GM18873 (cell line): ENCODE results near the gene JADE2.

Source experiments
- ATAC-seq: cut with Tn5 transposase; IDR thresholded peaks from one replicate; pipeline ENCODE4 v1.9.1; 2021; ENCODE audit warnings: mild to moderate bottlenecking, moderate library complexity, moderate number of reproducible peaks; ENCODE audit not compliant: unreplicated experiment, low FRiP score

Gene JADE2

DNA sequence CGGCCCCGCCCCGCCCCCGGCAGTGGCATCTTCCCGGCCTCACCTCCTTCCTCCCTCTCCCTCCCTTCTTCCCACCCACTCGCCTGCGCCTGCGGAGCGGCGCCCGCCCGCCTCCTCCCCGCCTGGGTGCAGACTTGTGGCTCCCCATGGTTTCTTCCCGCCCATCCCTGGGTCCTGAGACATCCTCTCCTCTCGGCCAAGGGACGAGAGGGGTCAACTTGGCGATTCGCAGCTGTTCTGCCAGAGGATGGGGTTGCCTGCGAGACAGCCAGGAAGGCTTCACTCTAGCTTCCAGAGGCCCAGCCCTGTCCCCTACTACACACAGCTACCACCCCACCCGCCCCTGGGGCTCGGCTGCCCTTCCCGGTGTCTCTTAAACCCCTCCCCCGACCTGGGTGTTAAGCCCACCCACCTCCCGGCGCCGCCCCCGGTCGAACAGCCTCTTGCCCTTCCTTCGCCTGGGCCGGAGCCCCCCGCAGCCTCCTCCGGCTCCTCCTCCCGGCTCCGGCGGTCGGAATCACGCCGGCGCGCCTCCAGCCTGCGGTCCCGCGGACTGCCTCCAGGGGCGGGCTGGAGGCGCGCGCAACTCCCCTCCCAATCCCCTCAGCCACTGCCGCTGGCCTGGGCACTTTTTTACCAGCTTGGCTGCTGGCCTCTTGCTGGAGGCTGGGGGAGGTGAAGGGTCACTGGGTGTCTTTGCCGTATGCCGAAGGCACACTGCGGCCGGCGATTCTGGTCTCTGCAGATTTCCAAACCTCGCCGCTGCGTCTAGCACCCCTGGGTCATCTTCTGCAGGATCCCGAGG is 1.9 kb downstream of the JADE2 start:
- no peak for ATAC-seq

DNA sequence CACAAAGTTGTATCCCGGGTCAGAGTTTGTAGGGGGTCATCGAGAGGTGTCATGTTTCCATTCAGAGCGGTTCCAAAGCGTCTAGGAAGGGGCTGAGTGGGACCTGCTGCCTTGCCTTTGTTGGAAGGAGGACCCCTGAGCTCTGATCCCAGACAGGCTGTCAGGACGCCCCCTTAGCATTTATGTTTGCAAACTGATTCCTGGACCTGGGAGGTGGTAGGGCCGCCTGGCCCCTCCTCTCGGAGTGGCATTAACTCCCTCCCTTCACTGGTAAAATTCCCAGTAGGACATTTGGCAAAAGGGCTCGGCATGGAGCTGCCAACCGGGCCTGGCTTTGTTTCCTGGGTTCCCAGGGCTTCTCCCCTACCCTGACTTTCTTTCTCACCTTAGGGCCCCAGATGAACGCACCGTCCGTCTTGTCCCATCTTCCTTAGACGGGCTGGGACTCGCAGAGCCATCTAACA is 2.5 kb downstream of the JADE2 start:
- no peak for ATAC-seq

DNA sequence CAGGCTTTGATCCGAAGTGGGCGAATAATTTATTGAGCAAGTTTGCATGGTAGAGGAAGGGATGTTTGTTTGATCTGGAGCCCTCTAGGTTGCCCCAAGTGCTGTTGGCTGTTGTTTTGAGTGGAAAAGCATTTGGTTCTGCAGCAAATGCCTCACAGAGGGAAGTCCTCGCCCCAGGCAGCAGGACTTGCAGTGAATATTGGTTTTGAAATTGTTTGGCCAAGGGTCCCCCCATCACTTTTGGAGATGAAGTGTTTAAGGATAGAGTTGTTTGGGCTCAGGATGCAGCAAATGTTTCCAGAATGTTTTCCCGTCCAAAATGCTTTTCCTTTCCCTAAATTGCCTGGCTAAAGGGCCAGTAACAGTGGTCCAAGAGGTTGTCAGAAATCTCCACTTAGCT is 3.1 kb downstream of the JADE2 start:
- no peak for ATAC-seq

DNA sequence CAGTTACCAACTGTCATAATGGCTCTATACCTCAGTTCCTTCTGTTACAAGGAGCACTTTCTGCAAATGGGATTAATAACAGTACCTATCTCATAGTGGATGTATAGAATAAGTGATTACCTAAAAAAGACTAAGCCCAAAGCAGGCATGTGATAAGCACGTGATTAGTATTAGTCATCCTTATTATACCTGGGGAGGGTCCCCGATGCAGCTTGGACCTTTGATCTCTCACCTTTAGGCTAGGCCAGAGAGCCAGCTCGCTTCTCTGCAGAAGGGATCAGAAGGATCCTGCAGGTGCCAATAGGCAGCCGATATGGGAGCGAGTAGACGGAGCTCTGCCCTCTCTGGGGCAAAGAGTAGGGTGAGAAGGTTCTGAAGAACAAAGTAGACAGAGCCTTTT is 4.0 kb downstream of the JADE2 start:
- ATAC-seq = no peak

DNA sequence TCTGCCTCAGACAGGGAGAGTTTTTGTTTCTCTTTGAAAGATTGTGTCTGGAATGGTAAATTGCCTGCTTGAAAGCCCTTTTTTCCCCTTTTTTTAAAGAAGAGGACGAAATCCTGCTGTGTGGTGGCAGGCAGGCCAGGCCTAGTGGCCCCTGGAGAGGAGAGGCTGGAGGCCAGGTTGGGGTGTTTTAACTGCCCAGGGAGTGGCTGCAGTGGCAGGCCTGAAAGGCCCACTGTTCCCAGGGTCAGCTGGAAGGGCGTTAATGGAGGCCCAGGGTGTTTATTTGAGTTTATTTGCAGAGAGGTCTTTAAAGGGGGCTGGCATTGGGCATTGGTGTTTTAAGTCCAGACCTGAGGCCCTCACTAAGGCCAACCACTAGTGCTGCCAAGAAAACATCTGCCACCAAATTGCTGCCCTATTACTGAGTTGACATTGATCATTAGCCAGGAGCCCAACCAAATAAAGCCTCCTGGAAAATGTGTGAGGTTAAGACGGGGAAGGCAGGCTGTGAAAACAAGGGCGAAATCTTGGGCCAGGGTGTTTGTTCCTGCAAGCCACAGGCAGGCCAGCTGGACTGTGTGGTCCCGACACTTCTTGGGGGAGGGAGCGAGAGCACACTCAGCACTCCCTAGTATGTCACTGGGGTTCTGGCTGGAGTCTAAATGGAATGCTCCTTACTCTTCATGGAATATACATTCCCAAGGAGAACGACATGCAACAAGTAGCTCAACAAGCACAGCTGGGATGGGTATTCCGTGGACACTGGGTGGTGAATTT is 5.0 kb downstream of the JADE2 start:
- ATAC-seq = no peak

DNA sequence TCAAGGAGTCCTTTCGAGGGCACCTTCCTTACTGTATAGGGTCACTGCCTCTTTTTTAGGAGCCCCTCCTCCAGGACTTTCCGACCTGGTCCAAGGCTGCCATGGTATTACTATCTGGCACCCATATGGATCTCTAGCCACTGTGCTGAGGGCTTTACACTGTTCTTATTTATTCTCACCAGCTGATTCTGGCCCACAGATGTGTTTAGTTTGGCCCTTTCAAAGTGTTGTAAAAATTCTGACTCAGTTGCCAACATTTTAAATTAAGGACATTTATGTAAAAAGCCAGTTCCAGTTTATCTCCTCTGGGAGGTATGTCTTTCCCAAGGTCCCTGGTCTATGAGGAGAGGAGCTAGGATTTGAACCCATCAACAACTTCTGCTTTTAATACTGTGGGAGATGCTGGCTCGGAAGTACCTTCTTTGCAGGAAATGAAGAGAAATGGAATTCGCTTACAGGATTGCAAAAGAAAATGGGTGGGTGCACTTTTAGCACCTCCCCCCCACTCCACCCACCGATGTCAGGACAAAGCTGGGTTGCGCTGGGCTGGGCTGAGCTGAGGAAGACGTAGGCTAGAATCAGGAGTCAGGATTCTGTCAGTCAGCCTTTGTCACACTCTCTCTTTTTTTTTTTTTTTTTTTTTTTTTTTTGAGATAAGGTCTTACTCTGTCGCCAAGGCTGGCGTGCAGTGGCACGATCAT is 7.8 kb downstream of the JADE2 start:
- ATAC-seq = no peak

DNA sequence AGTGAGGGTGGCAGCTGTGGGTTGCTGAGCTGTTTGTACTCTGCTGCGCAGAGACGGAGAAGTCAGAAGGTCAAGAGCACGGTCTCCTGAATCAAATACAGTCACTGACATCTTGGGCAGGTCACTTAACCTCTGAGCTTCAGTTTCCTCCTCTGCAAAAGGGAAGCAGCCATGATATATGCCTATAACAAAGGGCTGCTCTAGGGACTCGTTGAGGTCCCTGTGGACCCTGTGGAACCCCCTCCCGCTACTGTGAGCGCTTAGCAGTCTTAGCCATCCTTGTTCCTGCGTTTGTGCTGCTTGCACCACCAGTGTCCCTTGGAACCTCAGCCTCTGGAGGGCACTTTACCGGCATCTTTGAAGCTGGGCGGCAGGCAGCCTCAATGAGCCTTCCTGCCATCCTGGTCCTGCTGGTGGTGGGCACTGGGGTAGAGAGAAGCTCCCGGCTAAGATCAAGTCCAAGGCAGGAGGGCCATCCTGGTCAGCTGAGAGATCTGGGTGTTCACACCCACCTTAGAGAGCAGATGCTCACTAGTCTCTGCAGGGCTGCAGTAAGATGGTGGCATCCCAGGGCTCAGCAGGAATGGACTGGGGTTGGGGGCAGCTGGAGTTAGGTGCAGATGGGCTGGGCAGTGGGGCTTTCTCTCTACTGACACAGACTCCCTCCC is 8.7 kb downstream of the JADE2 start:
- no peak for ATAC-seq

DNA sequence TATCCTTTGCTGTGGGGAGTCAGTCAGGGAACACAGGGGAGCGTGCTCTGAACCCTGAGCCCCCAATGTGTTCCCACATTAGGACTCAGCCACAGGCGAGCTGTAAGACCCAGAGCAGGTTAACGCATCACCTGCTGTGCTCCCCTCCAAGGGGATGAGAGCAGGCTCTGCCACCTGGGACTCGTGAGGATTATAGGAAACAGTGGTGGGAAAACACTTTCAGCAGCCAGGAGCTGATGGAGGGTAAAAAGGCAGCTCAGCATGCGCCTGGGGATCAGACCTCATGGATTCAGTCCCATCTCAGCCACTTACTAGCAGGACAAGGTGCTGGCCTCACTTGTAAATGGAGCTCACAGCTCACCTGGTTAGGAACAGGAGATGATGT is 9.2 kb downstream of the JADE2 start:
- no peak for ATAC-seq

DNA sequence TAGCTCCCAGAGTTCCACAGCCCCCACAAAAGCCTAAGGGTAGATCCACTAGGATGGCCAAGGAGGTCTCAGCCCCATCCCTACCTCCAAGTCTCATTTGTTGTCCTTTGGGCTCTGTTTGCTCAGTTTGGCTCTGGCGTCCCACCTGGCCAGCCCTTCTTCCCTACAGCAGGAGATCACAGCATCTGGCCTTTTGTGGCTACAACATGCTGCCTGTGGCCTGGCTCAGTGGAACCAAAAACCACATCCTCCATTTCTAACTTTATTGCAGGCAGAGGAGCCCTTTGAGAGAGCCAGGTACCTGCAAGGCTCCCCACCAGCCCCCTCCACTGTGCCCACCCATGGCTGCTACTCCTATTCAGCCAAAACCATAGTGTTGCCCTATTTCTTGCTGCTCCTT is 11.4 kb downstream of the JADE2 start:
- no peak for ATAC-seq

DNA sequence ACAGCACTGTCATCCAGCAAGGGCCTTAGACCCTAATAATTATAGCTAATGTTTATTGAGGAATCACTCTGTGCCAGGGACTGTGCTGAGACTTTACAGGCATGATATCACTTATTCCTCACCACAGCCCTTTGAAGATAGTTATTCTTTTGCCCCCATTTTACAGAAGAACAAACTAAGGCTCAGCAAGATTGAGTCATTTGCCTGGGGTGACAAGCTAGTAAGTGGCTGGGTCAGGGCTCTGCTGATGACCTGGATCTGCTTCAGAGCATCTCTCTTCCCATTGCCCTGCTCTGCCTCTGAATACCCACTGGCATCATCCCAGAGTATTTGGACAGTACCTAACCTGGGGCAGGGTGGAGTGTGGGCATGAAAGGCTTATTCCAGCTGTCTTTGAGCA is 11.8 kb downstream of the JADE2 start:
- no peak for ATAC-seq

DNA sequence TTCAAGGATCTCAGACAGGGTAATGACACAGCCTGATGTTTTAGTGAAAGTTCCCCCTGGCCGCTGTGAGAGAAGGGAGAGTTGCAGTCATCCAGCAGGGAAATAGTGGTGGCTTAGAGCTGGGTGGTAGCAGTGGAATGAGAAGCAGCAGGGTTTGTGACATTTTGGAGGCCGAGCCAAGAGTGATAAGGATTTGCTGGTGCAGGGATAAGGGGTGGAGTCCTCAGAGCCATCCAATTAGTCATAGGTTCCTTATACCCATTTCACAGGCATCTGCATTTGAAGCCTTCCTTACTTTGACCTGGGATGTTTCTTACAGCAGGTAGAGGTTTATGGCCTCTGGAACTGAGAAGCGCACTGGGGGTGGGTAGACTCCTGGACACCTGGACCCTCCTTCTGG is 12.8 kb downstream of the JADE2 start:
- ATAC-seq = no peak

DNA sequence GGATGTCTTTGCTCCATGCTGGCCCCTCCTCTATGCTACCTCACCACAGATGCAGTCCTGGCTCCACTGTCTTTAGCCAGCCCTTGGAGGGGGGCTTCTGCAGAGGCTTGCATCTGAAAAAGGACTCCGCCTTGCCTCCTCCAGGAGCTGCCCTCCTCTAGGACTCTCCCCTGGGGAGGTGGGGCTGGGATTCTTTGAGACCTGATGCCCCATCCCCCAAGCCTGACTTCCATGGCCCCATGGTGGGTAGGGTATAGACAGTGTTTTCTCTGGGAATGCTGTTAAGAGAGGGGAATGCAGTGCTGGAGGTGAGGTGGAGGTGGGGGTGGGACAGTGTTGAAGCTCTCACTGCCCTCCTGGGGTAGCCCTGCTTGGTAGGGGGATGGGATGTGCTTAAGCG is 14.3 kb downstream of the JADE2 start:
- no peak for ATAC-seq

DNA sequence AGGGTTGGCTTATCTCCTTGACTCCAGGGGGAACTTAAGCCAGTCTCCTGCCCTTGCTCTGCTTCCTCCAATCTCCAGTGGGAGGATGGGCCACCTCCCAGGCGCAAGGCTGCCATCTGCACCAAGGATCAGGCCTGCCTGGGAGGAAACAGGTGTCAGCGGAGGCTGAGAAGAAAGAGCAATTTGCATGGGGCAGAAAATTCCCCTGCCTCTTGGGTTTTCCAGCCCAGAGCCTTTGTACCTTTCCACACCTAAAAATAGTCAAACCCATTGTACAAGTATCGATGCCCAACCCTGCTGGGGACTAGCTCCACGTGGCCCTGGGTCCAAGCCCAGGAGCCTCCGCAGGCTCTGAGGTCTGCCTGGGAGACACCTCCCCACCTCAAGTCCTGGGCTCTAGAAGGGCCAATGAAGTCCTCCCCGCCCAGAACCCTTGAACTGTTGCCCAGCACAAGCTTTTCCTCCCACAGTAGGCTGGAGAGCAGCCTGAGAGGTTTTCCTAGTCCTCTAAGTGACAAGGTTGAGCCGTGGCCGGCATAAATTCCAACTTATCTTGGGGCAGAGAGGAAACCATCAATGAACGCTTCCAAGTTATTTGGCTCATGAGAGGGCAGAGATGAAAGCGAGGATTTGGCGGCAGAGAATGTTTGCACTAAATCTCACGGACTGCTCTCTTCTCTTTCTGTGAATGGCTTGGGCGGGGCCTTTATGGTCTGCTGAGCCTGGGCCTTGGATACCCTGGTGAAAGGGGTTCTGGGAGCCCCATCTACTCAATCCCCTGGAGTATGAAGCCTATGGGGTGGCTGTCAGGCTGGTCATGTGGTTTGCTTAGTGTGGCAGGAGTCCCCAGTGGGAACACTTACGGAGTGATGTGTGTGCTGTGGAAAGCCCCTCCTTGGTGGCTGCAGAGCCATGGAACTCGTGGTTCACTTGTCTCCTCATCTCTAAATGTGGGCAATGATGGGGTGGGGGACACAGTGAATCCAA is 15.6 kb downstream of the JADE2 start:
- ATAC-seq = peak; percentile 28

DNA sequence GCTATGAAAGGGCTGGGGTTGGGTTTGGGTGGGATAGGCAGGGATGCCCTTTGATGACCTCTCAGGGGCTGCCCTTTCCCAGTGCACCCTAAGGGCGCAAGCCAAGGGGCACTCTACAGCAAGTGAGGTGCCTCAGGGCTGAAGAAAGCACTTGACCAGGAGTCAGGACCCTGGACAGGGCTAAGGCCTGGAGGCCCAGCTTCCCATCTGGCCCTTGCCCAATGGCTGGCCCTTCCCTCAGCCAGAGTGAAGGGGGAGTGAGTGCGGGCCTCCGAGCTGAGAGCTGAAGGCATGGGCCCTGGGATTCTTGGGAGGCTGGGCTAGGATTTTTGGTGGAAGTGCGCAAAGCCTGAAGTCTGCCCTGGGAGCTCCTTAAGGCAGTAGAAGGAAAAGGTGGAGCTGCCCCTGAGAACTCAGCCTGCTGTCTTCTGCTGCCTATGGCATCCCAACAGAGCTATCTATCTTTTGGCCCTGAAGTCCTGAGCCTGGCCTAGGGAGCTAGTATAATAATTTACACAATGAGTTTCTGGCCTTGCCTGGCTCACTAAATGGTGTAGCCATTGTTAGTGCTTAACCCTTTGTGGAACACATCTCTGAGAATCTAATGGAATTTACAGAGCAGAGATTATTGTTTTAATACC is 16.4 kb downstream of the JADE2 start:
- ATAC-seq = no peak

DNA sequence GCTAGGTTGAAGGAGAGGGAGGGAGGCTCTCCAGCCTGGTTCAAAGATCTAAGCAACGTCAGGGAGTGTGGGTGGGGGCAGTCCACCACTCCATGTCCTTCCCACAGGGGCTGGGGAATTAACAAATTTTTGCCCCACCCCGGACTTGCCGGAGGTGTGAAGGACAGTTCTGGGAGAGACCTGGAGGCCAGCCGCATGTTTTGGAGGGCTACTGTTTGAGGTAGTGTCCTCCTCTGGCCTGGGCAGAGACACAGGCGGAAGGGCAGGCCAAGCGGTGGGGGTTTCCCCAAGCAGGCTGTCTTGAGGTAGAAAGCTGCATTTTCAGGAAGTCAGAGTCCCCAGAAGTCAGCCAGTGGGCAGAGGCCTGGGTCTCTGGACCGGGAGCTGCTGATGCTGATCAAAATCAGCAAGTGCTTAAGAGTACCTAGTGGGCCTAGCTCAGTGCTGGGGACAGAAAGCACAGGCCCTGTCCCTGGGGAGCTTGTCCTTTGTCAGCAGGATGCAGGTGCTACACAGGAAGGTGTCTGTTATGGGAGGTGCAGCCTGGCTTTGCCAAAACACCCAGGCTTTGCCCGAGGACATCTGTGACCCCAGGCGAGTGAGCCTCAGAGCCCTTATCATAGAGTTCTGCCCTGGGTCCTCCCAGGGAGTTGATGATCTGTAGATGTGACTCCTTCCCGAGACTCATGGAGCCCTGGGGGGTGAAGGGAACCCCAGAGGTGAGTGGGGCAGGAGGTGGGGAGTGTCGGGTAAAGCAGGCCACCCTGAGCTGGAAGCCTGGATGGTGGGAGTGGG is 18.5 kb downstream of the JADE2 start:
- peak; percentile 45 for ATAC-seq

DNA sequence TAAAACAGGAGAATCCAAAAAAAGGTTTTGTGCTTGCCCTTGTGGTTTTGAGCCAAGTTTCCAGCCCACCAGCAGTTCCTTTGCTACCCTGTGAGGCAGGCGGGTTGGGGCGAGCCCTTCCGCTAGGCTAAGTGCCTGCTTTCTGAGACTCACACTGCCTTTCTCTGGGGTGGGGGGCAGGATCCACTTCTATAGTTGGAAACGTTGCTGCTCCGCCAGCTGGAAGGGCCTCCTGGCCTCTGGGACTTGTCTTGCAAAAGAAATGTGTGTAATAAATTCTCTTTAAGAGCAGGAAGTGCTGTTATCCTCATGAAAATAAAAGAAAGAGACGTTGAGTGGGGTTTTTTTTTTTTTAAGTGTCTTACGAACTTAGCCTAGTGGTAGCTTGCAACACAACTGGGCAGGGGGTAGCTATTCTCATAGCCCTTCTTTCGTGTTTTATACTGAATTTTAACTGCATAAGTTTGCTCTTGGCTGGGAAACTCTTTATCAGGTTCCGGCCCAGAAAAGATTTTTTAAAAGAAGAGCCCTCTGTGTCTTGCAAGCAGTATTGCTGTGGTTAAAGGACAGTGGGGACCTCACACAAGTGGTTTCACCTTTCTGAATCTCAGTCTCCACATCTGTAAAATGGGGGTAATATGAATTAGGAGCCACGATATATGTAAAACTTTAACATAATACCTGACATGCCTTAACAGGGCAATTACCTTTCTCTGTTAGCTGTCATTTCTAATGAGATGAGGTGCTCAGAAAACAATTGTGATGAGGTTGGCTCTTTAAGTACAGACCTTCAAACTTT is 19.8 kb downstream of the JADE2 start:
- ATAC-seq = no peak

DNA sequence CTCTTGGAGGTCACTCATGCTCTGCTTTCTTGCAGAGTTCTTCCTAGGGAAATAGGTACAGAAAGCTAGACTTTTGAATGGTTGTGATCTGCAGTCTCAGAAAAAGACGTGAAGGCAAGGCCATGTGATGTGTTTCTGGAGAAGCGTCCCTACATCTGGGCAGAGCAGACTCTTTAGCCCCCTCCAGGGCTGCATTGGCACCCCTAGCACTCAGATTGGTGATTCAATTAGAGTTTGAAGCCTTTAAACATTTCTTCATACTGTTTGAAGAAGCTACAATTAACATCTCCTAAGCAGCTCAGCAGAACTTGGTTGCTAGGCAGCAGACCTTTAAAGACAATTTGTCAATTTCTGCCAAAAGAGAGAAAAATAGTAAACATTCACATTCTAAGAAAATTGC is 21.6 kb downstream of the JADE2 start:
- ATAC-seq = no peak

DNA sequence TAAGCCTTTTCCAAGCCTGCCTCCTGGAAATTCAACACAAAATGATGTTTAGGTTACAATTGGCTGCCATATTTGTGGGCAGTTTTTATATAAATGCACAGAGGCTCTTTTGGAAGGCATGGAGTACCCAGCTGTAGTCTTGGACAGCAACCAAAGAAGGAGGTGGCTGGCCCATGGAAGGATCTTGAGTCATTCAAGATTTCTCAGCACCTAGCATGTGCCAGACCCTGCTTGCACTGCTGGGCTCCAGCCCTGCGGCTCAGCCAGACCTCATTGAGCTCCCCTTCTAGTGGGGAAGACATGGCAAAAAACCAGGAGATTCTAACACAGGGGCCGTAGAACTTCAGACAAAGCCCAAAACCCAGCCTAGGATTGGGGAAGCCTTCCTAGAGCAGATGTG is 22.1 kb downstream of the JADE2 start:
- ATAC-seq = no peak
